22Rv1 (cell line): ENCODE data around the gene HECTD1.

Experiments used
- H3K27ac ChIP-seq: fragments of 450-650 bp; 2 replicates; pipeline ENCODE4 v1.5.1; 2017
- ZFX ChIP-seq: fragments of 450-650 bp; IDR thresholded peaks from 2 replicates; pipeline ENCODE4 v1.6.1; 2017; ENCODE audit warnings: antibody characterized with exemption, borderline replicate concordance
- TF ChIP-seq, protein P1 (sequence below): fragments of 450-650 bp; IDR thresholded peaks from 2 replicates; pipeline ENCODE4 v1.5.1; 2017; ENCODE audit warnings: mild to moderate bottlenecking

The HECTD1 gene

DNA sequence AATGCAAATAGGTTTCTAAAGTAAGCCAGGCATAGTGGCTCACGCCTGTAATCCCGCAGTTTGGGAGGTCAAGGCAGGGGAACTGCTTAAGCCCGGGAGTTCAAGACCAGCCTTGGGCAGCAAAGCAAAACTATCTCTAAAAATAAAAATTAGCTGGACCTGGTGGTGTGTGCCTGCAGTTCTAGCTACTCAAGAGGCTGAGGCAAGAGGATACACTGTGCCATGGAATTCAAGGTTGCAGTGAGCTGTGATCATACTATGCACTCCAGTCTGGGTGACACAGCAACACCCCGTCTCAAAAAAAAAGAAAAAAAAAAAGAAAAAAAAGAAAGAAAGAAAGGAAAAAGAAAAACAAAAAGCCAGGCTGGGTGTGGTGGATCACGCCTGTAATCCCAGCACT is 46.3 kb downstream of the HECTD1 start:
- TF ChIP-seq ZFX, result no peak
- TF ChIP-seq, protein P1, sequence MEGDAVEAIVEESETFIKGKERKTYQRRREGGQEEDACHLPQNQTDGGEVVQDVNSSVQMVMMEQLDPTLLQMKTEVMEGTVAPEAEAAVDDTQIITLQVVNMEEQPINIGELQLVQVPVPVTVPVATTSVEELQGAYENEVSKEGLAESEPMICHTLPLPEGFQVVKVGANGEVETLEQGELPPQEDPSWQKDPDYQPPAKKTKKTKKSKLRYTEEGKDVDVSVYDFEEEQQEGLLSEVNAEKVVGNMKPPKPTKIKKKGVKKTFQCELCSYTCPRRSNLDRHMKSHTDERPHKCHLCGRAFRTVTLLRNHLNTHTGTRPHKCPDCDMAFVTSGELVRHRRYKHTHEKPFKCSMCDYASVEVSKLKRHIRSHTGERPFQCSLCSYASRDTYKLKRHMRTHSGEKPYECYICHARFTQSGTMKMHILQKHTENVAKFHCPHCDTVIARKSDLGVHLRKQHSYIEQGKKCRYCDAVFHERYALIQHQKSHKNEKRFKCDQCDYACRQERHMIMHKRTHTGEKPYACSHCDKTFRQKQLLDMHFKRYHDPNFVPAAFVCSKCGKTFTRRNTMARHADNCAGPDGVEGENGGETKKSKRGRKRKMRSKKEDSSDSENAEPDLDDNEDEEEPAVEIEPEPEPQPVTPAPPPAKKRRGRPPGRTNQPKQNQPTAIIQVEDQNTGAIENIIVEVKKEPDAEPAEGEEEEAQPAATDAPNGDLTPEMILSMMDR, result no peak
- no peak overlapping the region for H3K27ac ChIP-seq

DNA sequence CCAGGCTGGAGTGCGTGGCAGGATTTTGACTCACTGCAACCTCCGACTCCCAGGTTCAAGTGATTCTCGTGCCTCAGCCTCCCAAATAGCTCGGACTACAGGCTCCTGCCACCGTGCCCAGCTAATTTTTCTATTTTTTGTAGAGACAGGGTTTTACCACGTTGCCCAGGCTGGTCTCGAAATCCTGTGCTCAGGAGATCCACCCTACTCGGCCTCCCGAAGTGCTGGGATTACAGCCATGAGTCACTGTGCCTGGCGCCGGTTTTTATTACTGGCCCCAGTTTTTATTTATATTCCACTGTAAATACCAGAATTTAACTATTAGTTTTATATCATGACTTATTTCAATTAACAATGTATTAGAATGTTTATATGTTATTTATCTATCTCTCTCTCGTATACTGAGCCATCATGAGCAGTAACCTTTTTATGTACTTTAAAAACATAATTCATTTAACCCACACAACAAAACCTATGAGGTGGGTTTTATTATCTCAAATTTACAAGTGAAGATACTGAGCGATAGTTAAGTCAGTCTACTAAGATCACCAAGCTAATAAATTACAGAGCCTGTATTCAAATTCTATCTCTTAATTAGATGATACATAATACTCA is 47.8 kb downstream of the HECTD1 start:
- H3K27ac ChIP-seq, result peak overlapping the region; percentile 6; the same call in 1 of the 2 replicates
- TF ChIP-seq, protein P1, result no peak
- no peak for TF ChIP-seq ZFX

DNA sequence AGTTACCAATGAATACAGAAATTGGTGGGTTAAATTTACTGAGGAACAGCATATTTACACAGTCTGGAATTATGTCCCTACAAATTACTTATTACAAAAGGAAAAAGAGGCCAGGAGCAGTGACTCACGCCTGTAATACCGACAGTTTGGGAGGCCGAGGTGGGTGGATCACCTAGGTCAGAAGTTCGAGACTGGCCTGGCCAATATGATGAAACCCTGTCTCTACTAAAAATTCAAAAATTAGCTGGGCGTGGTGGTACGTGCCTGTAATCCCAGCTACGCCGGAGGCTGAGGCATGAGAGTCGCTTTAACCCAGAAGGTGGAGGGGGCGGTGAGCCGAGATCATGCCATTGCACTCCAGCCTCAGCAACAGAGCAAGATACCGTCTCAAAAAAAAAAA is 52.6 kb downstream of the HECTD1 start:
- TF ChIP-seq, protein P1, result no peak
- TF ChIP-seq ZFX, result no peak
- H3K27ac ChIP-seq, result no peak overlapping the region

DNA sequence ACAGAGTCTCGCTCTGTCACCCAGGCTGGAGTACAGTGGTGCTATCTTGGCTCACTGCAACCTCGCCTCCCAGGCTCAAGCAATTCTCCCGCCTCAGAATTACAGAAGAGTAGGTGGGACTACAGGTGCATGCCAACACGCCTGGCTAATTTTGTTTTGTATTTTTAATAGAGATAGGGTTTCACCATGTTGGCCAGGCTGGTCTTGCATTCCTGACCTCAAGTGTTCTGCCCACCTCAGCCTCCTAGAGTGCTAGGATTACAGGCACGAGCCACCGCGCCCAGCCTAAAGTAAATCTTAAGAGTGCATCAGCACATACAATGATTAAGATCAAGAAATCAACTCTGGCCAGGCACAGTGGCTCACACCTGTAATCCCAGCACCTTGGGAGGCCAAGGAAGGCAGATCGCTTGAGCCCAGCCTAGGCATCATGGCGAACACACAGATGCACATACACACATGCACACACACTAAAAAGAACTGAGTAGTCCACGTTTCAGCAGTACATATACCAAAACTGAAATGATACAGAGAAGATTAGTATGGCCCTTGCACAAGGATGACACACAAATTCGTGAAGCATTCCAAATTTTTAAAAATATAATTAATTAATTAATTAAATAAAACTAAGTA is 65.0 kb downstream of the HECTD1 start:
- no peak for TF ChIP-seq ZFX
- TF ChIP-seq, protein P1, result no peak
- H3K27ac ChIP-seq, result no peak overlapping the region

DNA sequence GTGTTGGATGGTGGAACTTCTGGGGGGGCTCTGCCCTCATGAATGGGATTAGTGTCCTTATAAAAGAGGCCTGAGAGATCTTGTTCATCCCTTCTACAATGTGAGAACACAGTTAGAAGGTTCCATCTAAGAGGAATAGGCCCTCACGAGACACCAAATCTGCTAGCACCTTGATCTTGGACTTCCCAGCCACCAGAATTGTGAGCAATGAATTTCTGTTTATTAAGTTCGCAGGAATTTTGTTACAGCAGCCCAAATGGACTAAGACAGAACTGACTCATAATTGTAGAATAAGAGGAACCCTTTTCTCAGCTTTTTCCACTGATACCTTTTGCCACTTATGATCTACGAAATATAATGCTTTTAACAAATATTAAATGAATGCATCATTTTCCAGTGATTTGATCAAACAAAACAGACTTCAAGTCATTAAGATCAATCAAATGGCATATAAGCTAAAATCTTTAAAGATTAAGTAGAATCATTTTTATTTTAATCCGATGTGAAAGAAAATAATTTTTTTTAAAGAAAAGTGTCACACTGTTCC is 68.2 kb downstream of the HECTD1 start:
- H3K27ac ChIP-seq, result no peak overlapping the region
- no peak for TF ChIP-seq ZFX
- TF ChIP-seq, protein P1, result no peak

DNA sequence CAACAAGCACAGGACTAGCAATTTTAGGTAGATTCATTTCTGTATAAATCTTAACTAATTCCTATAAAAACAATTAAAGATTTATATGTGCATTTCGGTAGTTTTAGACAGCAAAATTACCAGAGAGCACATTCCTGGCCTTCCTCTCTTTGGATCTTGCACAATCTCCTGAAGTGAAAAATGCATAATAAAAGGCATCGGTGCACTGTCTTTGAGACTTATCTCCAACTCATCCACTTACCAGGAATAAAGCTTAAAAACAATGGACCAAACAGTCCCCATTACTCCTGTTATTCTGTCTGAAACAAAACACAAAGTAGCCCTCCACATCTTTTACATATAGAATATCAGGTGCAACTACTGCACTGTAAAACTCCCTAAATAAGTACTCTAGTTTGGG is 69.3 kb downstream of the HECTD1 start:
- TF ChIP-seq ZFX, result no peak
- TF ChIP-seq, protein P1, result no peak
- no peak overlapping the region for H3K27ac ChIP-seq

DNA sequence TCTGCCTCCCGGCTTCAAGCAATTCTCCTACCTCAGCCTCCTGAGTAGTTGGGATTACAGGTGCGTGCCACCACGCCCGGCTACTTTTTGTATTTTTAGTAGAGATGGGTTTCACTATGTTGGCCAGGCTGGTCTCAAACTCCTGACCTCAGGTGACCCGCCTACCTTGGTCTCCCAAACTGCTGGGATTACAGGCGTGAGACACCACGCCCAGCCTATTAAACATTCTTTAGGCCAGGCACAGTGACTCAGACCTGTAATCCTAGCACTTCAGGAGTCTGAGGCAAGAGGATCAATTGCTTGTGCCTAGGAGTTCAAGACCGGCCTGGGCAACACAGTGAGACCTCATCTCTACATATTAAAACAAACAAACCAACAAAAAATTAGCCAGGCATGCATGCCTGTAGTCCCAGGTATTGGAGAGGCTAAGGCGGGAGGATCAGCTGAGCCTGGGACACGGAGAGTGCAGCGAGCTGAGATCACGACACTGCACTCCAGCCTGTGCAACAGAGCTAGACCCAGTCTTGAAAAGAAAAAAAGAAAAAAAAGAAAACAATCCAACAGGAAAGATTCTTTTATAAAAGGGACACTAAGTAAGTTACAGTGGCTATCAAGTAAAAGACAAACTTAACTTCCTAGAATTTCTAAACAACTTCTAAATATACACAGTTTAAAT is 70.2 kb downstream of the HECTD1 start:
- TF ChIP-seq, protein P1, result no peak
- TF ChIP-seq ZFX, result no peak
- no peak overlapping the region for H3K27ac ChIP-seq
